Endothelial cell of umbilical vein (primary cell): Measurements from ENCODE around the gene MAPK8IP3. TPM values are rescaled to one million over a fixed set of nuclear protein-coding genes. Genes with fewer than 3 reads are reported as not detected.

Experiments
- BruUV-seq: library from RNA; stranded (reverse); fragments of 400-500 nt; replicated peaks from 2 replicates; lab custom pipeline; 2021; lab: Mats Ljungman, UMichigan
- CTCF ChIA-PET: fragments of 300-600, 350-600 bp; sonication (Branson Sonifier 250); formaldehyde crosslinking; loops from one replicate; lab custom pipeline; 2021; ENCODE audit warnings: antibody characterized with exemption, inconsistent platforms; lab: Charles Lee
- POLR2A ChIA-PET: fragments of 300-600, 350-600 bp; sonication (Branson Sonifier 250); formaldehyde crosslinking; loops from one replicate; lab custom pipeline; 2021; ENCODE audit warnings: antibody characterized with exemption, inconsistent platforms; lab: Charles Lee
- DNase-seq: peaks from one replicate; pipeline ENCODE4 v3.0.0-alpha.2; 2011; ENCODE audit warnings: low read depth, low spot score
- FAIRE-seq: peaks from 2 replicates; lab custom pipeline; 2011; peaks lifted over from hg19 to GRCh38; lab: Jason Lieb, UNC
- H2AFZ ChIP-seq: 2 replicates; pipeline ENCODE4 v1.6.0; 2012; ENCODE audit warnings: low read depth, low read length, control low read depth, inconsistent platforms
- H3K27ac ChIP-seq: 2 replicates; pipeline ENCODE4 v1.5.1; 2011; ENCODE audit warnings: low read depth, mild to moderate bottlenecking, control low read depth, low read length, moderate library complexity; ENCODE audit not compliant: insufficient read depth
- H3K27me3 ChIP-seq, 2 experiments: 2 replicates each; pipeline versions ENCODE4 v1.6.0 to v1.6.1; 2011; ENCODE audit warnings: low read length in 2 of 2, mixed read lengths in 1 of 2; ENCODE audit not compliant: control insufficient read depth in 2 of 2, insufficient read depth in 2 of 2
- H3K36me3 ChIP-seq, 2 experiments: 2 replicates in 1 of 2; 3 replicates in 1 of 2; pipeline ENCODE4 v1.5.1; 2011; ENCODE audit warnings: low read length in 2 of 2, mild to moderate bottlenecking in 1 of 2, moderate library complexity in 1 of 2; ENCODE audit not compliant: control insufficient read depth in 2 of 2, insufficient read depth in 2 of 2; ENCODE audit errors: extremely low read depth in 1 of 2
- H3K4me1 ChIP-seq: 3 replicates; pipeline ENCODE4 v1.5.1; 2011; ENCODE audit warnings: mild to moderate bottlenecking, low read length; ENCODE audit not compliant: control insufficient read depth, insufficient read depth; ENCODE audit errors: extremely low read depth
- H3K4me2 ChIP-seq: 2 replicates; pipeline ENCODE4 v1.6.1; 2011; ENCODE audit warnings: low read length, control low read depth, mixed read lengths; ENCODE audit not compliant: insufficient read depth
- H3K4me3 ChIP-seq, 3 experiments: fragments of 200-600 bp in 1 of 3; sonication (generic), shearing (Covaris generic) in 1 of 3; replicated peaks in 1 of 3; 2 replicates each; pipeline ENCODE4 v1.5.1; 2011 to 2016; ENCODE audit warnings: control low read depth in 3 of 3, low read length in 3 of 3, mild to moderate bottlenecking in 2 of 3, inconsistent platforms in 1 of 3, low read depth in 1 of 3, moderate library complexity in 1 of 3; ENCODE audit not compliant: insufficient read depth in 1 of 3
- H3K79me2 ChIP-seq: 2 replicates; pipeline ENCODE4 v1.6.0; 2012; ENCODE audit warnings: low read length, inconsistent platforms; ENCODE audit not compliant: control insufficient read depth, insufficient read depth
- H3K9ac ChIP-seq: replicated peaks from 2 replicates; pipeline ENCODE3; 2011; ENCODE audit warnings: low read length, control low read depth; ENCODE audit not compliant: insufficient read depth; ENCODE audit errors: extremely low read depth
- H3K9me1 ChIP-seq: replicated peaks from 3 replicates; pipeline ENCODE4 v1.6.0; 2011; ENCODE audit warnings: mild to moderate bottlenecking, low read length; ENCODE audit not compliant: control insufficient read depth, insufficient read depth; ENCODE audit errors: extremely low read depth
- H3K9me3 ChIP-seq: replicated peaks from 2 replicates; pipeline ENCODE4 v1.5.1; 2012; ENCODE audit warnings: low read length, inconsistent platforms; ENCODE audit not compliant: control insufficient read depth, insufficient read depth
- H4K20me1 ChIP-seq: replicated peaks from 2 replicates; pipeline ENCODE3; 2011; ENCODE audit warnings: mild to moderate bottlenecking, low read length; ENCODE audit not compliant: control insufficient read depth, insufficient read depth; ENCODE audit errors: extremely low read depth
- CTCF ChIP-seq, 2 donors: IDR thresholded peaks; 1 replicate in 1 of 2; 2 replicates in 1 of 2; pipeline ENCODE4 v1.5.1; 2011; ENCODE audit warnings: low read length in 2 of 2, mild to moderate bottlenecking in 2 of 2, moderate library complexity in 2 of 2, control low read depth in 1 of 2, inconsistent platforms in 1 of 2, low read depth in 1 of 2; ENCODE audit not compliant: insufficient read depth in 1 of 2; ENCODE audit errors: extremely low read depth in 1 of 2
- EZH2 ChIP-seq: IDR thresholded peaks from 2 replicates; pipeline ENCODE4 v1.6.1; 2012; ENCODE audit warnings: borderline replicate concordance, low read depth, mild to moderate bottlenecking, moderate library complexity, low read length, inconsistent platforms; ENCODE audit not compliant: severe bottlenecking
- FOS ChIP-seq: IDR thresholded peaks from 2 replicates; pipeline ENCODE4 v1.6.1; 2011; ENCODE audit warnings: mild to moderate bottlenecking, low read length, moderate library complexity, borderline replicate concordance; ENCODE audit not compliant: insufficient read depth
- GATA2 ChIP-seq: IDR thresholded peaks from 2 replicates; pipeline ENCODE4 v1.7.0; 2011; ENCODE audit warnings: low read depth, mild to moderate bottlenecking, moderate library complexity, mixed read lengths, low read length; ENCODE audit not compliant: insufficient read length, insufficient read depth
- JUN ChIP-seq: IDR thresholded peaks from 2 replicates; pipeline ENCODE4 v1.6.1; 2011; ENCODE audit warnings: borderline replicate concordance, low read depth; ENCODE audit not compliant: insufficient read length, insufficient read depth
- MAX ChIP-seq: IDR thresholded peaks from 2 replicates; pipeline ENCODE4 v1.6.1; 2011; ENCODE audit not compliant: insufficient read depth, insufficient read length
- MYC ChIP-seq: IDR thresholded peaks from one replicate; pipeline ENCODE4 v1.6.1; 2011; ENCODE audit warnings: mild to moderate bottlenecking, low read depth, low read length
- POLR2A ChIP-seq: IDR thresholded peaks from 2 replicates; pipeline ENCODE4 v1.6.1; 2012; ENCODE audit warnings: low read depth, mild to moderate bottlenecking, control low read depth, low read length
- POLR2AphosphoS5 ChIP-seq: IDR thresholded peaks from 2 replicates; pipeline ENCODE4 v1.6.1; 2012; ENCODE audit warnings: low read depth, mild to moderate bottlenecking, control low read depth, low read length, moderate library complexity; ENCODE audit not compliant: insufficient read depth
- dilution Hi-C: fragments of 300-500 bp; cut with MboI; formaldehyde crosslinking; loops from one replicate; pipeline ENCODE4 v1.15.0; 2019; ENCODE audit warnings: low sequenced_read_pairs; ENCODE audit not compliant: extremely low pct_ligation_motif_present
- intact Hi-C: fragments of 100-400 bp; cut with micrococcal nuclease; formaldehyde crosslinking; loops from one replicate; pipeline ENCODE4 v1.10.0; 2022
- polyA plus RNA-seq, 4 experiments: library from polyadenylated mRNA; depleted of rRNA in 3 of 4; stranded (reverse) in 3 of 4; unstranded in 1 of 4; fragments of >200 nt; gene quantifications; 2 replicates each; pipeline versions ENCODE4 v1.2.1 to v1.2.3, GENCODE V29; 2011 to 2012; ENCODE audit warnings: missing spikeins in 1 of 4
- total RNA-seq: library from RNA; stranded (reverse); gene quantifications from 2 replicates; pipeline ENCODE4 v1.2.3, GENCODE V29; 2021

MAPK8IP3 gene
- total and polyA plus RNA-seq, 2 donors (not counting 3 experiments of a cell fraction or from before 2014, with no cell fraction given) = 40.7 to 92.2 TPM

- Histone ChIP-seq H4K20me1 (no peaks in the 10 kb centered on the region), H3K79me2 (peaks cover 17% of the 10 kb centered on the region), H3K27ac (no peak overlapping the region), H3K9me3 (no peaks in the 10 kb centered on the region), H3K9ac (no peak overlapping the region), H3K4me1 (peaks cover 14% of the 10 kb centered on the region), H3K4me3 (no peak overlapping the region), H2AFZ (no peak overlapping the region), H3K9me1 (no peaks in the 10 kb centered on the region), H3K4me2 (no peak overlapping the region), H3K36me3 (peaks cover 0 to 44% of the 10 kb centered on the region in 2 experiments), H3K27me3 (no peaks in the 10 kb centered on the region)
- FAIRE-seq = no peak
- no TSS peak for BruUV-seq
- intact Hi-C loops (no loop called here), dilution Hi-C loops (no loop called here)
- no peak for DNase-seq
- no peak for TF ChIP-seq FOS
- no peak for TF ChIP-seq POLR2A
- TF ChIP-seq GATA2 = no peak
- no peak for TF ChIP-seq EZH2
- TF ChIP-seq MAX = no peak
- no peak for TF ChIP-seq CTCF (IDR thresholded peaks at IDR 0.05; ENCODE audit: extremely low read depth in 1 of 2, insufficient read depth in 1 of 2, low read depth in 1 of 2, low read length in 2 of 2)
- TF ChIP-seq JUN = no peak
- no peak for TF ChIP-seq POLR2AphosphoS5
- TF ChIP-seq MYC = no peak
- POLR2A ChIA-PET = no interaction called here
- CTCF ChIA-PET = no interaction called here
These were observed 70.1 kb downstream of the MAPK8IP3 start for GRCh38 chr16:1775846-1776671.
